ENCODE results near the gene AKR1B1.

The AKR1B1 gene

DNA sequence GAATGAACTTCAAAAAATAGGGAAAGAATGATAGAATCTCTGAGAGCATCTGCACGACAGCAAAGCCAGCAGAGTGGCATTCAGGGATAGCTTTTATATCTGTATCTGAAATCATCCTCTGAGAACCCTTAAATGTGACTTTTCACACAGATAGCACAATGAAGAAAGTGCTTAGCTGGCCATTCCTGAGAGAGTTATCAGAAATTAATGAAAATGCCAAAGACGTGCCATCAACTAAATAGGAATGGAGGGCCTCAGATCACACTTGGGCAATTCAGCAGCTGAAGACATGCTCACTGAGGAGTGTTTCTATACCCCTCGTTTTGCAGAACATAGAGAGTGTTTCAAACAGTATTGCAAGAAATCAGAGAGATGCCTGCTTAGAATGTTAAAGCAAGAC lies 51.6 kb downstream of the AKR1B1 start:
- no peak for DNase-seq

DNA sequence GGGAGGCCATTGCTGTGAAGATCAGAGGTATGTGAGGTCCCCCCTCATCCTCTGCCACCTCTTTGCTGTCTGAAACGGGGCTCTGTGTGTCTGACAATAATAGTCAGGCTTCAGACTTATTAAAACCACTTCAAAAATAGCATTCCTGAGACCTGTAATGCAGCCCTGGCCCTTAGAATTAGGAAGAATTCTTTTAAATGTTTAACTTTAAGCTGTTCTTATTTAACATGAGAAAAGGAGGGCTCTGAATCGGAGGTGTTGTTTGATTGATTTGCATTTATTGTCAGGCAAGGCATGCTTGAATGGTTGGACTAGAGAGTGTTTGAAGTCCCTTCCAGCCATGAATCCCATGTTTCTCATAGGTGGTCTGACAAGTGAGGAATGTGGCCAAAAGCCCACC lies 52.5 kb downstream of the AKR1B1 start:
- DNase-seq, result no peak

DNA sequence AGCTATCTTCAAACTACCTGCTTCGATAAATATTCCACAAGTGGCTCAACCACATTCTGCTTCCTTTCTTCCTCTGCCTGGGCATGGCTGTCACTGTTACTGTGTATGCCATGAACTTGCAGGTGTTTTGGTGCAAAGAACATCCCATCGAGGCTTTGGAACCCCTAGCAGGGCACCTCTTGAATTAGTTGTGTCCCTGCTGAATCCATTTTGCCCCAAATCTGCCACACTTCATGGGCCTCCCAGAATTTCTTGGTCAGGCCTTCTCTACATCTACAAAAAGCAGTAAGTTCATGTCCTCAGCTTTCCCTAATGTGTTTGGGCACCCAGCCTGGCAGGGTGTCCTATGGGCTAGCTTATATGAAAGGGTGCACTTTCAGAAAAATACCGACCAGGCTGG lies 53.6 kb downstream of the AKR1B1 start:
- DNase-seq, result no peak

DNA sequence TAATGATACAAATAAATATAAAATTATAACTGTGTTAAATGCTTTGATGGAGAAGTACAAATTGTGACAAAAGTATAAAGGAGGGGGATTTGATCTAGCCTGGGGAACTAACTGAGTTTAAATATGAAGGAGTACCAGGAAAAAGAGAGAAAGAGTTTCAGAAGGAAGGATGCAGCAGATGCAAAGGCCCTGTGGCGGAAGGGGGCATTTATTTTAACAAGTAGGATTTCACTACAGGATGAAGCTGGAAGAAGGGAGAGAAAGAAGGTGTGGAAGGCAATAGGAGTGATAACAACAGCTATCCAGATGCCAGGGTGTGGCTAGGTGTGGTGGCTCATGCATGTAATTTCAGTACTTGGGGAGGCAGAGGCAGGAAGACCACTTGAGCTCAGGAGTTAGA lies 55.8 kb downstream of the AKR1B1 start:
- DNase-seq, result no peak

DNA sequence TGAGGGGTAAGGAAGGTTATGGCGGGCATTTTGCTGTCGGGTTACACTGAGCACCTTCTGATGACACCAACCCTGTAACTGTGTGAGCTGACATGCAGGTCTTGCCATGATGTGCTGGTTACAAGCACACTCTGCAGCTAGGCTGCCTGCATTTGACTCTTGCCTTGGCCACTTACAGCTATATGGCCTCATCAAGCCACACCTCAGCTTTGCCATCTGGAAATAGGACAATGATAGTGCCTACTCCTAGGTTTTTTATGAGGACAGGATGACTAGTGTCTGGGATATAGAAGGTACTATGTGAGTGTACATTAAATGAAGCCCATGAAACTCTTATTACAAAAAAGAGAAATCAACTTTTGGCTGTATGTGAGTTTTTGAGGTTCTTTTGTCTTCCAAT lies 58.0 kb downstream of the AKR1B1 start:
- no peak for DNase-seq

DNA sequence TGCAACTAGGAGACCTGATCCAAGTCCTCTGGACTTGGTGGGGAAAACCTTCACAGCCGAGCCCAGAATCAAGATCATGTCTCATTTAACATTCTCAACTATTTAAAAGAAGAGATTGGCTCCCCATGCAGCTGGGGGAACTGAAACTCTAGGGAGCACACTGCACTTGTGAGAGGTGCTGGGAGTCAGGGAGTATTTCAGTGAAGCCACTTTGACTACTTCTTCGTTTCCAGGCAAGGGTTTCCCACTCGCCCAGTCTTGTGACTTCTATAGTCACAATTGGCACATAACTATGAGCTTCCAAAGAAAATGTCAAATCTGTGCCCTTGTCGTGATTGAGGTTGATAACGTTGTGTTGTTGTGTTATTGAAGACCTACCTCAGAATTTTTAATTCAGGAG lies 62.9 kb downstream of the AKR1B1 start:
- no peak for DNase-seq

DNA sequence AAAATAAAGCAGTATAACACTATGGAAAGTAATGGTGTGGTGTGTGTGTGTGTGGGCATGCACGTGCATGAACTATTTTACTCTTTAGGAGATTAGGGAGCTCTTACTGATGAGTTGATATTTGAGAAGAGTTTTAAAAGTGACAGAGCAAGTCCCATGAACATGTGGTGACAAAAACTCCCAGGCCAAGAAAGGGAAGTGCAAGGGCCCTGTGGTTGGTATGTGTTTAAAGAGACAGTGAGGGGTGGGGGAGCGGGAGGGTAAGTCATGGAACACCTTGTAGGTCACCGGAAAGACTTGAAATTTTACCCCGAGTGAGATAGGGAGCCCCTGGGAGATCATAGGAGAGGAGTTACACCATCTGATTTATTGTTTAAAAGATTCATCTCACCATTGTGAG lies 63.3 kb downstream of the AKR1B1 start:
- DNase-seq, result no peak

DNA sequence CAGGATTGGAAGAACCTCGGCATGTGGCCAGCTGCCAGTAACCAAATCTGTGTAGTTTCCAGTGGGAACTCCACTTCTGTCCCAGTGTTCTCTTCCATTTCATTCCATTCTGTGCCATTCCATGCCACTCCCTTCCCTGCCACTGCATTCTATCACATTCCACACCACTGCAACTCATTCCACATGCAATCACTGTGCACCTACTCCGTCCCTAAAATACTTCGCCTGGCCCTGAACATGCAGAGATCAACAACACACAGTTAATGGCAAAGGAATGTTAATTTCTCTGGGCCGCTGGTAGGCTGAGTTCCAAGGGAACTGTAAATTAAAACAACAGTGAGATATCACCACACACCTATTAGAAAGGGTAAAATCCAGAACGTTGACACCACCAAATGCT lies 64.8 kb downstream of the AKR1B1 start:
- no peak for DNase-seq
